GM18499 (cell line): ENCODE data around the gene RBMS3.
A peak's percentile ranks its signal among the peaks of the same experiment; 100 is the strongest.

Experiments
- ATAC-seq: cut with Tn5 transposase; IDR thresholded peaks from one replicate; pipeline ENCODE4 v1.9.1; 2021; ENCODE audit warnings: moderate number of reproducible peaks; ENCODE audit not compliant: insufficient read depth, unreplicated experiment

Gene RBMS3

DNA sequence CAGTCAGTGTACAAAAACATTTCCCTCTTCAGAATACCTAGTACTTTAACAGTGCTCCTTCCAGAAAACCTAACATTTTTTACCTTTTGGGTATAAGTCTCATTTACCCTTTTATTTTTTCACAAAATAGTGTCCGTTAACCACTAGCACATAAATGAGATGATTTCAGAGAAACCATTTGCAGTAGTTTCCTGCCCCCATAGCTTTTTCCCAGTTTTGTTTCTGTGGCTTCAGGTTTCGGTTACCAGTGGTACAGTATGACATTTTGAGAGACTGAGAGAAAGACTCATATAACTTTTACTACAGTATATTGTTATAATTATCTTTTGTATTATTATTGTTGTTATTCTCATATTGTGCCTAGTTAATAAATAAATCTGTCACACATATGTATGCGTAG is 6.2 kb upstream of the RBMS3 start:
- no peak for ATAC-seq

DNA sequence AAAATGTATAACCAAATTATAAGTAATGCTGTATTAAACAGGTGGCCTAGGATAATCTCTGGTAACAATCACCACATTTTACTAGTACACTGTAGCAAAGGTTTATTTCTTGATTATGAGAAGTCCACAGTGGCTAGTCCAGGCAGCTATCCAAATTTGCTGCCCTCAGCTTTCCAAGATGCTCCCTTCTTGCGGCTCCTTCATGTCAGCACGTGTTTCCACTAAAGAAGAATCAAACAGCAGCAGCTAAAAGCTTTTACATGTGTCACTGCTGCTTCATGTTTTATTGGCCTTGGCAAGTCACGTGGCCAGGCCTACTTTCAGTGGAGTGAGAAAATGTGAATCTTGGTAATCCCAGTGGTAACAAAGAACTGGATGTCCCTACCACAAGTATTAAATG is 5.6 kb upstream of the RBMS3 start:
- ATAC-seq = no peak

DNA sequence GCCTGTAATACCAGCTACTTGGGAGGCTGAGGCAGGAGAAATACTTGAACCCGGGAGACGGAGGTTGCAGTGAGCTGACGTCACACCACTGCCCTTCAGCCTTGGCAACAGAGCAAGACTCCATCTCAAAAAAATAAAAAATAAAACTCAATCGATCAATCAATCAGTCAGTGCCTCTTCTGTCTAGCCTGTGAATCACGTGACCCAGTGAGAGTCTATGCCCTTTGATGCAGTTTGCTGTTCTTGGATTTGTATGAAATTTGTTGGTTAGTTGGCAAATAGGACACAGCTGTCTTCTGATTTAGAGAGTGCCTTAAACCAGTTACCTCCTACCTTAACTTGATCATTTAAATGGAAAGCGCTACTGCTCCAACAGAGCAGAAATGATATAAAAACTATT is 3.6 kb upstream of the RBMS3 start:
- ATAC-seq = no peak

DNA sequence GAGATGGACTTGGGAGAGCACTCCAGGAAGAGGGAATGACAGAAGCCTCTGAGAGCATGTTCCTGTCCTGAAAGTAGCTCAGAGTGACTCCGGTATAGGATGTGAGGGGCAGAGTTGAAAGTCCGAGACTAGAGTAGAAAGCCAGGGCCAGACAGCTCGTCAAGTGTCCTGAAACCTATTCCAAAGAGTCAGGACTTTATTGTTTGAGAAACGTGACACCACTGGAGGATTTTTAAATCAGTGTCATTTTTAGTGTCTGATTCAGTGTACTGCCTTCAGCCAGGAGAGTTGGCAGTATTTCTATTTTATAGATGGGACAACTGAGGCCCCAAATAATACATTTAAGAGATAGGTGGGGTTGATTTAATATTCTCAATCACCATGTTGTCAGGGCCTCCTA is 1.6 kb upstream of the RBMS3 start:
- ATAC-seq = no peak

DNA sequence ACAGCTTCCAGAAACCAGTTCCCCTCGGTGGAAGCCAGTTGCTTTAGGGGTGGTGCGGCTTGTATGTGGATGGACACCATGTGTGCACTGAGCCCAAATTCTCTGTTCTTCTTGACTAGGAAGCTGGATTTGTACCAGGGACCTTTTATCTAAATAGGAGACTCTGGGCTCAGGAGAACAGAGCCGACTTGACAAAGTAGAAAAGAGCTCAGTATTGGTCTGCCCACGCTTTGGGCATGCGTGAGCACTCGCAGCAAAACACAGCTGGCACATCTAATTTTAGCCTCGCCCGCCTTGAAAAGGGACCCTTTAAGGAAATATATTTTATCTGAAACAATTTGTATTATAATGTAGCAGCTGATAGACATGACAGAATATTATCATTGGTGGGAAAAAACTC is 1.1 kb upstream of the RBMS3 start:
- ATAC-seq = no peak

DNA sequence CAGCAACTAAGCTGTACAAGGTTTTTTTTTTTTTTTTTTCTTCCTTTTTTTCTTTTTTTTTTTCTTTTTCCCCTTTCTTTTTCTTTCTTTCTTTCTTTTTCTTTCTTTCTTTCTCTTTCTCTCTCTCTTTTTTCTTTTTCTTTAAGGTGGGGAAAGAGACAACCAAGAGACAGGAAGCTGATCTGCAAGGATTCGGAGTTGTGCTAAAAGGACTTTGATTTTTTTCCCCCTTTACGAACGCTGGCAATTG is 148 bp downstream of the RBMS3 start:
- ATAC-seq = no peak

DNA sequence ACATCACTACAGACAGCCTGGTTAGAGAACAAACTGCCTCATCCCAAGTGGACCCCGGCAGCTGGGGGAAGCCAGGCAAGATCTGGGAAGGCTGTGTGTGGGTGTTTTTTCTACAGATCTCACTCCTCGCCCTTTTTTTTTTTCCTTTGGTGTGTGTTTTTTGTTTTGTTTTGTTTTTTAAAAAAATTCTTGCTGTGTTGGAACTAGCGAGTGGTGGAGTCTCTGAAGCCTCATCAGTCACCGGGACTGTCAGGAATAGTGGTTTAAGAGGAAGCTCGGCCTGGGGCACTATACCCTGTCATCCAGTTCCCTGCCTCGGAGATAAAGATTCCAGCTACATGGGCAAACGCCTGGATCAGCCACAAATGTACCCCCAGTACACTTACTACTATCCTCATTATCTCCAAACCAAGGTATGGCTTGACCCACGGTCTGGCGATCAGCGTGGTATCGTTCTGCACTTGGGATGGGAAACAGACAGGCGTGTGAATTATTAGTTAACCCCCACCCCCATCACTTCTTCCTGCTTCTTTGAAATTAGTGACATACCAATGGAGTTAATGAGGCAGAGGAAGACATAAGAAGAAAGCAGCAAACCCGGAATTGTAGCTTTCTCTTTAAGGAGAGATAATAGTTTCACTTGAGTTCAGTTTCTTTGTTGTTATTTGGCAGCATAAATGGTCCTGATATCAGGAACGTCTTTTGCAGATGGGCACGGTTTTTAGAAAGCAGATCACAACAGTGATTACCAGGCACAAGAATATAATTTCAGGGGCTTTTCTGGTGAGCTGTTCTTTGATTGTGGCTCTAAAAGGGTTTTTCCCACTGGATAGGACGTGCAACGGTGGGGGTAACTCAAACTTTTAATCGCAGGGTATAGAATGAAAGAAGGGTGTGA is 722 bp downstream of the RBMS3 start:
- peak; percentile 58 for ATAC-seq

DNA sequence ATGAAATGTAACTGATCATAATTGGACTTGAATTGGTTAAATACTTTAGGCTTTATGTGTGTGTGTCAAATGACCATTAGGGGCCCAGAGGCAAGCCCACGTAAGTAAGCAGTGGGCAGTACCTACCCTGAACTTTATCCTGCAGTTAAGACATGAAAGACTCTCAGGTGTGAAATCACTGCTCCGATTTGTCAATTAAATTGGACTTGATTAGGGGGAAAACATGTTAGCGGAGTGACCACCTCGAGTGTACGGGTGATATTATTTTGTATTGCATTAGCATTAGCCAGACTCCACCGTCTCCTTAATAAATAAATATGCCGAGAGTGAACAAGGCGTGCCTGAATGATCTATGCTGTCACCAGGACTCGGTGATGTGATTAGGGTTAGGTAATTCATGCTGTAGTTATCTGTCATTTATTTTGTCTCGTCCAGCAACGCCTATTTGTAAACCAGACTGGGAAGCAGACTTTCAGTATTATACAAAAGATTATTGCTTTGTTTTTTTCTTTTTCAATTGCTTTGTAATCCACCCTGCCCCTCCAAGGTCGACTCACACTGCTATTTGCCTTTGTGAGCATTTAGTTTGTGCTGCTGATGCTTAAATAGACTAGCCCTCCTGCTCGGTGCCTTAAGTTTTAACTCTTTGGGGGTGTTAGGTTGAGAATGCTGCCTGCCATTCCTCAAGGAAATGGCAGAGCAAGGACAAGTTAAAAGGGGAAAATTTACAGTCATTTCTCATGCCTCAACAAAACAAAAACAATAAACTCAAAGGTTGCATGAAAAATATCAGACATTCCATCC is 1.8 kb downstream of the RBMS3 start:
- ATAC-seq = no peak

DNA sequence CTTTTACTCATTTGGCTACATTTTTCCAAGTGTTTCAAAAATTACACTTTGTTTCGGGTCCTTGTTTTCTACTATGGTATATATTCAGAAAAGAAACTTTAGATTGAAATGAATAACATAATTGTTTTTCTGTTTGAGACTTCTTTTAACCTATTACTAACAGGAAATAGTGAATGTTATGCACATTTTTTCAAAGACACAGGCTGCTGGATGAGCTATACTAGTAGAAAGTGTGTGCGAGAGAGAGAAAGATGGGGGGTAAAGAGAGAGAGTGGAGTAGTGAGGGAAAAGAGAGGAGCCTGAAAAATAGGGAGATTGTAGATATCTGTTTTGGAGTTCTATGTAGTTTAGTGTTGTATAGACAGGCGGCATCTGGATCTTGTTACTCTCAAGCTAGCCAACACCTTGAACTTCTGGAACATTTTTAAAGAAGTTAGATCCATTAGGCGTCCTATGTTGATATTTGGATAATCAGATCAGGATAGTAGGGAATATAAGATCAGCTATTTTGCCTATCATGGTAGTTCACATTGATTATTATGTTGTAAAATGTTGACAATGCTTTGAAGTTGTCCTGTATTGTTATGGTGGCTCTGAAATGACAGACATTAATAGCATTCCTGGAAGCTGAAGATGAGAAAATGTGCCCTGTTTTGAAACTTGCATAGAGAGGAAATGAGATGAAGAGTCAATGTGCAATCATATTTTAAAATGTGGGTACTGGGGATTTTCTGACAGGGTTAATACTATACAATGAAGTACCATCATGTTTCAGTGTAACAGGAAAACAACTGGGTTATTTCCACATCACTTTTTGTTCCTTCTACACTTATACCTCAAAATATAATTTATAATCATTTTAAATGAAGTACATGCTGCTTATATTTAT is 2.6 kb downstream of the RBMS3 start:
- ATAC-seq = no peak

DNA sequence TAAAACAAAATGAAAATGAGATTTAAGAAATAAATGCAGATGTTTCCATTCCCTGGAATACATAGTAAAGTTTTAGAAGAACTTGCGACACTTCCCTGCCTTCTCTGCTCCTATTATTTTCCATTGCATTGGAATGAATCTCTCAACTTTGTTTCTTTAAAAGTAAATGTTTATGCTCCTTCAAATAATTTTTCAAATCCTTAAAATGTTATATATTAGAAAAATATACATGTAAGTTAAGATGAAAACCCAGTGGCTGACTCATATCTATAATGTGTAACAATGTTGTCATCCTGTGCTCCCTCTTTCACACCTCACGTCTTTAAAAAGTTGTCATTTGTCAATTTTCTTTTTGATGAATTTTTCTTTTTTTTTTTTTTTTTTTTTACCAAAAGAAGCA is 3.6 kb downstream of the RBMS3 start:
- ATAC-seq = no peak

DNA sequence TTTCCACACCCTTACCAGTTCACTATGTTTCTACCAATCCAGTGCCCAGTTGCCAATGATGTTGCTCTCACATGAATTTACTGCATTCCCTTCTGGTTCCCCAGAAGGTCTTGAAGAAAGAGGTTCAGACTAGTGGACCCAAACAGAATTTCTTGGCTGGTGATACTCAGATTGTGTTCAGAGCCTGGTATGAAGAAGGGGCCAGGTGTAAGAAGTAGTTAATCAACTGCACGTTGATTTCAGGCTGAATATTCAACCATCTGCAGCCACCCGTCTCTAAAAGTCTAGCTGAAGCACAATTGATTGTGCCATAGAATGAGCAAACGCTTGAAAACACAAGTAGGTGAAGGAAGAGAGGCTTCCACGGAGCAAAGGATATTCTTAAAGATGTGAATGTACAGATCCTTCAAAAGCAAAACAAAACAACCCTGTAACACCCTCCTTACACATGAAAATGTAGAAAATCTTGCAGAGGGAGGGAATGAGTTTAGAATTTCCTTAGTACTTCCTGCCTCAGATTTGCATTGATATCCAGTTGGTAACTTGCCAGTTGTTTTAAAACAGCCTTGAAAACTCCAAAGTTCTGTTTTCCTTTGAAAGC is 4.7 kb downstream of the RBMS3 start:
- no peak for ATAC-seq

DNA sequence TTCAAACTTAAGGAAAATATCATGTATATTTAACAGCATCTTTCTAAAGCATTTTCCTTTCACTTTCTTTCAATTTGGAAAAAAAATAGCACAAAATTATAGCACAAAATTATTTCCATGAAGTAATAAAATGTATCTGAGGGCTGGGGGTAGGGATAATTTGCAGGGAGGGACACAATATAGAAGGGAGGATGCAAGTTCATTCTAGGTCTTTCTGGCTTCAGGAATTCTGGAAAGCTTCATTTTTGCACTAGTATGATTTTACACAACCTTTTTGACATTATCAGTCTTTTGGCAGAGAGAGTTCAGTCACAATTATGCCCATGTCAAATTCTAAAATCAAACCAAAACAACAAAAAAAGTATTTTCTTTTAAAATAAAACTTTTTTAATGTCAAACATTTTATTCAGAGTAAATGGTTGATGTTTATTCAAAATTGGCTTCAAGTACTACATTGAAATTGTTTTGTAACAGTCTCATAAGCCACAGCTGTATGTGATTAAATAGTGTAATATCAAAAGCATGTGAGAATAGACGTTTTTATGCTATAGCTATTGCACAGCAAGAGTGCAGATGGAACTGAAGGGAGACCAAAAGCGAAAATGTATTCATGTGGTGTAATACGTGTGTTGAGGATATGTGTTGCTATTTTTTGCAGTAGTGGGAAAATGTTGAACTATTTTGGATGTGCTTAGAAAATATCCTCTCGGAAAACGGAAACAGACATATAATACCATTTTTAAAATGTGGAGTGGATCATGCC is 5.8 kb downstream of the RBMS3 start:
- no peak for ATAC-seq

DNA sequence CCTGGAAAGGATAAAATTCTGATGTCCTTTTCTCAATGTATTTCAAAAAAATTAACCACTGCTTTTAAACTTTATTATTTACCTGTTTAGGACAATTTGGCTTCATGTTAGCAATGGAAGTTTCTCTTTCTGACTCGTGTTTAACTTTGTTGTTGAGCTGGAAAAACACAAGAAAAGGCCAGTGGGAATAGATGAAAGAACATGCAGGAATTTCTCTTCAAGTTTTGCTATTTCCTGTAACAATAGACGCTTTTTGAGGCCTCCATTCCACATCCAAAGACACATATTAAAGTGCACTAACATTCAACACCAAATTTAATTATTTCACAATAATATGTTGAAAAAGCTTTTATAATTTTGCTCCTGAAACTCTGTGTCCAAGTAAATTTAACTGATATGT is 9.7 kb downstream of the RBMS3 start:
- no peak for ATAC-seq

DNA sequence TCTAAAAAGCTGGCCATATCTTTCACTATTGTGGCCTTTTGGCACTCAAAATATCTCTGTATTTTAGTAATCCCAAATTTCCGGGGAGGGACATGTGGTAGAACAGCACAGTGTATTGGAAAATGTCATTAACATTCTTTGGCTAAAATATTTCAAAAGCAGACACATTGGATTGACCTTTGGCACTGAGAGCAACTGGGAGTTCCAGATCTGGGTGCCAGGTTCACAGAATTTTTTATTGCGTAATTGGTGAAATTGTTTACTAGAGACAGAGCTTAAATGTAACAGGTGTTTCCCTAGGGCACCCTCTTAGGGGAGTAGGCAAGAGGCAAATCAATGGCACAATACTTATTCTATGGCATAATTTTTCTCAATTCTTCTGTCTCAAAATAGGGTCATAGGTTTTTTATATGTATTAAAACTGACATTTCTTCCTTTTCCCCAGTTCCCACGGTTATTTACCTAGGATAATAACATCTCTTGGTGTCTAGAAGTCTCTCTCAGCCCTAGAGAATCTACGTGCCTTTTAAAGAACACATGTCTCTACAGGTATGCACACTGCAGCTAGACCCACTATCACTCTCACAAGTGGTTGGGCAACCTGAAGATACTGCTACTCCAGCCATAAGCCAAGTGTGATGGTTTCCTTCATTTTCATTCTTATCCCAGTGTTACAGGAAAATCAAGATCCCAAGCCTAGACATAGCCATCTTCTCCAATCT is 10.6 kb downstream of the RBMS3 start:
- ATAC-seq = no peak

DNA sequence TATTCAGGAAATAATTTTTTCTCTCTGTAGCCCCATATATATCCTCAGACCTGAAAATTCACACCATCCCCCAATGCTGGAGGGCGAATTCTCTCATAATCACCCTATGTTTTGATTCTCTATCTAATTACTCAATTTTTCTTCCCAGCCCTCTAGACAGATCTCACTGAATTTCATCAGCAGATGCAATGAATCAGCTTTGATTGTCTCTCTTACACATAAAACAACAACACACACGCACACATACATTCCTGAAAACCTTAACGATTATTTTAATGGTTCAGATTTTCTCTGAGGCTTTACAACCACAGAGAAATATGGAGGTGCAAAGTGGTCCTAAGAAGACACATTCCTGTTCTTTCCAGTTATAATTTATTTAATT is 11.1 kb downstream of the RBMS3 start:
- ATAC-seq = no peak

DNA sequence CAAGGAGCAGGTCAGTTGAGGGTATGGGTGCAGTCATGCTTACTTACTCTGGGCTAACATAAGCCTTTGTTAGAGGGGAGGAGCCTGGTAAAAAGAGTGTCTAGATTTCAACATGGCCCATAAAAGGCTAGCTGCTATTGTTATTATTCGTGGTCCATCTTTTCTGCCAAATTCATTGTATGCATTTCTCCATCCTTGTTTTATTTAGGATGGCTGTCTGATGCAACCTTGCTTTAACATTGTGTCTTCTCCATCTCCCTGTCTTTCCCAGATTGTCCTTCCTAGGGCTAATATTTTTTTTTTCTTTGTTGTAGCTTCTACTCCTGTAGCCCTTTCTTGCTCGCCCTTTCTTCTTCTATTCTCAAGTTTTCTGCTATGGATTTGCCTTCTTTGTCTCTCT is 12.6 kb downstream of the RBMS3 start:
- ATAC-seq = no peak

DNA sequence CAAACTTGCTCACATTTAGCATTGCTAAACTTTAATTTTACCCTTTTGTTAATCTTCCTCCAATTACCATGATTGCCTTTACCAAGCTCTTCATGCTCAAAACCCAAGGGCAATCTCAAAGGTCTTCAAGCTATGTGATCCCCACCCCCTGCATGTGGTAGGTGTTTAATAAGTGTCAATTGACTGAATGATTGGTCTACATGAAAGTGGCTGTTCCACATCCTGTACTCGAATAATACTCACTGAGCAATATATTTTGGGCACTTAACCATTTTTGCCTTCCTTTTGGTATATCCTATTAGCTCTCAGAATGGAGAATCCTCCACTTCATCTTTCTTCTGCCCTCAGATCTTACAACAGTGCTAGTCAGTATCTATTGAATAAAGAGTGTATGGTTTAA is 17.1 kb downstream of the RBMS3 start:
- ATAC-seq = no peak

DNA sequence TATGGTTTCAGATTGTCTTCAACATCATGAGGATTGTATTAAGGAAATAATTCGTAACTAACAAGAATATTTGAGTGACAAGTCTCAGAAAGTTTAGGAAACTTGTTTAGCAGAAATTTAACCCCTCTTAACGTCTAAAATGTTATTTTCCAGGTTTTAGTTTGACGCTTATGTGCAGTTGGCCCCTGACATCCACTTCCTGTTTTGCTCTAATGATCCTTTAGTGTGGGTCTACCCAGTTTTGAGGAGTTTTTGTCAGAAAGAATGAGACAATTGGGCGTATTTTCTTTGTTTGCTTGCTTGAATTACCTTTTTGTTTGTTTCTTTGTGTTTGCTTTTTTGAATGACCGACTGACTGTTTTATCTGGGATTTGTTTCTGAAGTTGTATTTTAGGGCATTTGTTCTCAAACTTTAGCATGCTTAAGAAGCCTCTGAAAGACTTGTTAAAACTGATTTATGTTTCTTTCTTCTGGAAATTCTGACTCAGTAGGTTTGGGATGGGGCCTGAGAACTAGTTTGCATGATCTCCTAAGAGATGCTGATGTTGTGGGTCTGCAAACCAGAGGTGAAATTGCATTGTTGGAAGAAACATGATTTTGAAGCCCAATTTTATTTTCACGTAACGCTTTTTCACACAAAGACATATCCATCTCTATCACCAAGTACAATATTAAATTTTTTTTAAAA is 20.6 kb downstream of the RBMS3 start:
- ATAC-seq = no peak

DNA sequence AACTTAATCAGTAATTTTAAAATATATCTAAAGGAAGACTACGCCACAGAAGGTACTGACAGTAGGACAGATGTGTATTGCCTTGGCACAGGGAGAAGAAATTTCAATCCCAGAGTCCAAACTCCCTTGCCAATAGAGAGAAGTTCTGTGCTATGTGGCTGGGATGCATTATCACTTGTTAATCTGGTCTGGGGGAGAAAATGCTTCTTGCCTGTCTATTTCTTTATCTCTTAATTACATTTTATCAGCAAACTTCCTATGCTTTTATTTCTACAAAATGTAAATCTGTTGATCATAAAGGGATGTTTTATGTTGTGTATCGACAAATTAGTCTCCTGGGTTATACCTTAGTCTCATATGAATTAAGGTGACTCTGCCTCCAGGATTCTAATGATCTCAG is 21.7 kb downstream of the RBMS3 start:
- ATAC-seq = no peak
